ENCODE results near the gene SERTAD2. TPM values are rescaled to one million over a fixed set of nuclear protein-coding genes. Genes with fewer than 3 reads are reported as not detected.

SERTAD2 gene
- total and polyA plus RNA-seq, 2 experiments from 2014 or later: 6.2 to 6.4 TPM

- TF ChIP-seq REST (IDR thresholded peaks at IDR 0.05; ENCODE audit: unreplicated experiment): no peak
- no peaks in the 10 kb centered on the region for H3K79me2 ChIP-seq (replicated peaks; ENCODE audit: insufficient read depth)
- peaks cover 6% of the 10 kb centered on the region; the same call in 2 of the 3 replicates for H3K36me3 Mint-ChIP-seq (ENCODE audit: low read depth)
- DNase-seq (ENCODE audit: low spot score) (no peak), ATAC-seq (no peak)
- H3K4me3 ChIP-seq: no peak overlapping the region
- no peak overlapping the region for H2AFZ ChIP-seq
- H3K4me3 Mint-ChIP-seq: no peak overlapping the region
- H3K27me3 Mint-ChIP-seq (ENCODE audit: insufficient read depth, low read depth, poor library complexity): no peaks in the 10 kb centered on the region
- H3K36me3 ChIP-seq (ENCODE audit: insufficient read depth): no peaks in the 10 kb centered on the region
- no peak overlapping the region for H3K27ac ChIP-seq (ENCODE audit: low read depth)
- no peak overlapping the region for H3K27ac Mint-ChIP-seq
- H3F3A ChIP-seq (replicated peaks; ENCODE audit: low read depth): no peaks in the 10 kb centered on the region
- H3K9me2 ChIP-seq (ENCODE audit: insufficient read depth): no peaks in the 10 kb centered on the region
- H3K4me2 ChIP-seq: no peak overlapping the region
- no peaks in the 10 kb centered on the region for H3K27me3 ChIP-seq (ENCODE audit: insufficient read depth)
- H3K9me3 Mint-ChIP-seq: no peaks in the 10 kb centered on the region
- H3K4me1 ChIP-seq (ENCODE audit: insufficient read depth): no peaks in the 10 kb centered on the region
- no peaks in the 10 kb centered on the region; the same call in 2 of the 3 replicates for H3K4me1 Mint-ChIP-seq
- H4K20me1 ChIP-seq (replicated peaks; ENCODE audit: insufficient read depth): no peaks in the 10 kb centered on the region
These were observed 71.8 kb downstream of the SERTAD2 start for GRCh38 chr2:64581777-64582539.

Other genes starting within 250 kb of the SERTAD2 start
- gene LGALSL, start 199.8 kb downstream of the SERTAD2 start, total RNA-seq (2014; rRNA removed; shearing (Covaris generic)): 18.5 and 20.6 TPM in 2 replicates
- 19.0 and 28.4 TPM in 2 replicates for gene LGALSL, start 199.8 kb downstream of the SERTAD2 start, polyA plus RNA-seq (2016; fragmentation: Nextera tagmentation; extraction: Ambion mirVana)
- 19.7 and 20.6 TPM in 2 replicates for gene AFTPH, start 129.6 kb downstream of the SERTAD2 start, total RNA-seq (2014; rRNA removed; shearing (Covaris generic))
- gene AFTPH, start 129.6 kb downstream of the SERTAD2 start, polyA plus RNA-seq (2016; fragmentation: Nextera tagmentation; extraction: Ambion mirVana): 14.9 and 16.1 TPM in 2 replicates

All from GM23338 (cell line).